GM18502 (cell line): ENCODE results near the gene PLXNA4.

ENCODE experiments used
- ATAC-seq: cut with Tn5 transposase; IDR thresholded peaks from one replicate; pipeline ENCODE4 v1.9.1; 2021; ENCODE audit warnings: mild to moderate bottlenecking; ENCODE audit not compliant: unreplicated experiment, poor library complexity

Gene PLXNA4

DNA sequence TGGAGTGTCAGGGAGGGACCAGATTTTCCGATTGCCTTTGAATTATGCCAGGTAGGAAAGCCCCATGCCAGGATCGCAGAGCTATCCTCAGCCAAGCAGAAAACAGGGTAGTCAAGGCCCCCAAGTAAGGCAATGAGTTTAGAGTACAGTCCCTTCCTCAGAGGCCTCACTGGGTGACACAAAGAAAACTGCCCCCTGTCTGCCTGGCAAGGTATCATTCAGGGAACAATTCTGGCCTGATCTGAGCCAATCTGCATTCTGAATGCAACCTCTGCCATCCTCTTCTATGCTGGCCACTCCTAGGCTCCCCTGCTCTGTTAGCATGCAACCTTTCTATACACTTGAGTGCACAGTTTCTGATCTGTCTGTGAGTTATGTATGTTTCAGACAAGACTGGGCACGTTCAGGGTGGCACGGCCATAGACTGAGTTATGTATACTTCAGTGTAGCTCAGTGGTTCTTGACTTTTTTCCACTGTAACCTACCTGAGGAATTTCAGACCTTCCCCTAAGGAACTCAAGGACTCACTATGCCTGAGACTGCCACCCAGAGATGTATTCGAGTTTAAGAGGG is 336.8 kb downstream of the PLXNA4 start:
- ATAC-seq: no peak

DNA sequence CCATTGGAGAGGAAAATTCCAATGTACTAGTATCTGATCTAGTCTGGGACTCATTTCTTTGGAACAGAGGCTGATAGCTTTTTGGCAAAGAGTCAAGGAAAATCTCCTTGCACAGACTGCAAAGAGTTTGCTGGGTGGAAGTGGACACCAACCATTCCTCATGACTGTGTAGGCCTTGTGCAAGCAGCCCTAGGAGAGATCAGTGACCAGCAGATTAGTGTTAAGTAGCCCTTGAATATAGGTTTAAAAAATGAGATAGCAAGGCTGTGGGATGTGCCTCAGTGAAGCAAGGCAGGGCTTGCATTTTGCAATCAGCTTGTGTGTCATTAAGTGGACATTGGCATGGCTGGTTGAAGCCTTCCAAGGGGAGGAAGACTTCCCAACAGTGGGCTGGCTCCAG is 341.6 kb downstream of the PLXNA4 start:
- ATAC-seq: no peak

DNA sequence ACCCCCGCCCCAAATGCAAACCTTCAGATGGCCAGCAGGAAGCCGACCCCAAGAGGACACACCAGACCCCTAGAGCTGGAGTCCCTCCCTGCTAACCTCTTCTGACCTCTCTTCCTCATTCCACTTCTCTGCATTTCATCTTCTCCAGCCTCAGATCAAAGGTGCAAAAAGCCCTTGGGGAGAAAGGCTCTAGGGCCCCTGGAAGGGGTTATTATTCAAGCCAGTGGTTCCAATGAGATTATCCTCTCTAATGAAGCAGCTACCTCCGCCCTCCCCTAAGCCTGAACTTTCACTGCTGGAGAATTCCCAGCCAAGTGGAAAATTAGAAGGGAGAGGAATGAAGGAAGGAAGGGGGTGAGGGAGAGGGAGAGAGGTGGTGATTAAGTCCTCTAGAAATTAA is 343.9 kb downstream of the PLXNA4 start:
- ATAC-seq: no peak

- no peak for ATAC-seq
Observed at GRCh38 chr7:132230462-132230861, 345.8 kb downstream of the PLXNA4 start.

GRCh38 chr7:132228240-132228639 is 348.0 kb downstream of the PLXNA4 start:
- no peak for ATAC-seq

DNA sequence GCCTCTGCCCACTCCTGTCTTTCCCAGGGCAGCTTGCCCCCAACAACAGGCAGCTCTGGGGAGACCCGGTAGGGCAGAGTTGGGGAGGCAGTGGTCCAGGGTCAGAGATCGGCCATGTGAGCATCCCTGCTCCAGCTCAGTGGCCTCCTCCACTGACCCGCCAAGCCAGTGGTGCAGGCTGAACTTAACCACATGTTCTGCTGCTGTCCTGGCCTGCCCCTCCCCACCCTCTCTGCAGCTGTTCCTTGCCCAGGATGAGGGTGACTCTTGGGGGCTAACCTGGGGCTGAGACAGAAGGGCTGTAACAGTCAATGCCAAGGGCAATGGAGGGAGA is 349.3 kb downstream of the PLXNA4 start:
- ATAC-seq: no peak

DNA sequence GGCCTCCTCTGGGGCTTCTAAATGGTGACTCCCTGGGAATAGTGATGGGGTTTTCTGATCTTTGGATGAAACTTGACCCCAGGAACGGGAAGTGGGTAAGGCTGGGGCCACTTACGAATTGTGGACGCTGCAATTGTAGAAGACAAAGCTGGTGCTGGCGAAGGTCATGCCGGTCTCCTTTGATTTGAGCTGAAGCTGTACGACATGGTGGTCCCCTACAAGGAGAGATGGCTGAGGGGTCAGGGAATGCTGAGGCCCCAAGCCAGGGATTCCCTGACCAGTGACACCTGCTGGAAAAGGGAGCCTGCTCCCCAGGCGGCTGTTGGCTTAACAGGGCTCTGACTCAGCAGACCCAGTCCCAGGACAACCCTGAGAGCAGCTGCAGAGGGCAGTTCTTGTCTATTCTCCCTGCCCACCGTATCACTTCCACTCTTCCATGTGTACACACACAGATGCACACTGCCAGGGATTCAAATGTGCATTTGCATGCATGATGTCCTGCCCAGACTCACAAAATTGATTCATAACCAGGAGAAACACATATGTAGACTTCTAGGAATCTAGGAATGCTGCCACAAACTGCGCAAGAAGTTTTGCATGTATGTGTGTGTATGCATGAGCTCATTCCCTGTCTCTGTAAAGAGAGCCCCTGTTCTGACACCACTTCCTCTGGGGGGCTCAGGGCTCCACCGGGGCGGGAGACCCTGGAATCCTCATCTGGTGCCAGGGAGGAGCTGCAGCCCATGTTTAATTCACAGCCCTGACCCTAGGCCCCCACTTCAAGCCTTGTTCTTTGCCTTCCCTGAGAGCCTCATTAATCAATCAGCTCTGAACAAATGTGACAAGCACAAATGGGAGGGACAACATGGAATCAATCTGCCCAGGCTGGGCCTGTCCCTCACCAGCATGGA is 350.0 kb downstream of the PLXNA4 start:
- ATAC-seq: no peak

GRCh38 chr7:132225216-132226030 is 350.8 kb downstream of the PLXNA4 start:
- no peak for ATAC-seq

- ATAC-seq: no peak
Observed at GRCh38 chr7:132221356-132221755, 354.9 kb downstream of the PLXNA4 start.

- ATAC-seq: no peak
Observed at GRCh38 chr7:132220060-132220459, 356.2 kb downstream of the PLXNA4 start.

DNA sequence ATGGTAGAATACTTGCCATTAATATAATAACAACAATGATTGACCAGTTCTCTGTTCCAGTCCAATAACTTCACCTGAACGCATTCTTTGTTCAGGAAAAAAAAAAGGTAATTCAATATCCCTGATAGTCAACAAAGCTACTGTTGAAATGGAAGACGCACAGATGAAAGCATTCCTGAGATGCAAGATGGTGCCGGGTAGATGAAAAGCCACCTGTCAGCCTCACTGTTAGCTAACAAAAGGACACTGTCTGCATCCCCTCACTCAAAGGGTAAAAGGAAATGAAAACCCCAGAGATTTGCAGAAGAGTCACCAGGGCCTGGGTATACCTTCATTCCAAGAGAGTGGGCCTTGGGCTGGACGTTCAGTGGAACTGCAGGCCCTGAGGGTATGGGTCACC is 357.4 kb downstream of the PLXNA4 start:
- no peak for ATAC-seq

DNA sequence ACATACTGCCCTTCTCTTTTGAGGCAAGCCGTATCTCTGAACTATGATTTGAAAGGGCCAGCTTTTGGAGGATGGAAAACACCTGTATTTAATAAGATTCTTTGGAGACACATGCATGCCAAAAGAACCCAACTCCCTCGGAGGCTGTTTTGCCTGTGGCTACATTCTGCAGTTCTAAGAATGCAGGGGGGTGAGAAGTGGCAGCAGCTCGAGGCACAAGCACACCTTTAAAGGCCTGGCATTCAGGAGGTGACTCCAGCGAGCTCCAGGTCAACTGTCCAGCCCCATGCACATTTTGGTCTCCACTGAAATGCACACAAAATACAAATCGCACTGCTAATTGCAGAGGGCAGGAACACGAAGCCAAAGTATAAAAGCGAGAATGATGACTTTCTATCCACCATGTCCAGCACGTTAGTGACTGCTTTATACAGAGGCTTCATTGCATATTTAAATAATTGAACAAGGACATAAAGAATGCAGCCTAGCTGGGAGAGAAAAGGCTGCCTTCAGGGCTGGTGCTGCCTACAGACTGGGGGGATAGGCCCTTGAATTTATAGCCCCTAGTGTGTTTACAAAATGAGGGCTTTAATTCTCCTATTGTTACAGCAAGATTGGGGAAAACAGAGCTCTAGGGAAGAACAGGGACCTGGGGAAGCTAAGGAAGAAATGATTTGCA is 359.3 kb downstream of the PLXNA4 start:
- no peak for ATAC-seq

GRCh38 chr7:132214452-132214851 is 361.8 kb downstream of the PLXNA4 start:
- ATAC-seq: no peak

DNA sequence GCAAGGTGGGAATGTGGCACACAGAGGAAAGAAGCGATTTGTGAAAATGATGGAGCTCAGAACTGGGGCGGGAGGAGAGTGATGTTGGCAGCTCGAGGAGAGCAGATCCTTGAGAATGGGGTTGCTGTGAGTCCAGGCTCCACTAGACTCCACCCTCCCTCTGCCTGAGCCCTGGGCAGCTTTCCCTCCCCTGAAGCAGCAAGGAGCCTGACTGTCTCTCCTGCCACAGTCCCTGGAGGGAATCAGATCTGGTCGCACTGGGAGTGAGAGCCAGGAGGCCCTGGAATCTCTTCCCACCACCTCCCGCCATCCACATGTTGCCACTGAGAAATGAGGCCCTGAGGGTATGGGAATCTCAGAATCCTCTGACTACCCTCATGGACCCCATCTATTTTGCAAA is 362.7 kb downstream of the PLXNA4 start:
- ATAC-seq: no peak

DNA sequence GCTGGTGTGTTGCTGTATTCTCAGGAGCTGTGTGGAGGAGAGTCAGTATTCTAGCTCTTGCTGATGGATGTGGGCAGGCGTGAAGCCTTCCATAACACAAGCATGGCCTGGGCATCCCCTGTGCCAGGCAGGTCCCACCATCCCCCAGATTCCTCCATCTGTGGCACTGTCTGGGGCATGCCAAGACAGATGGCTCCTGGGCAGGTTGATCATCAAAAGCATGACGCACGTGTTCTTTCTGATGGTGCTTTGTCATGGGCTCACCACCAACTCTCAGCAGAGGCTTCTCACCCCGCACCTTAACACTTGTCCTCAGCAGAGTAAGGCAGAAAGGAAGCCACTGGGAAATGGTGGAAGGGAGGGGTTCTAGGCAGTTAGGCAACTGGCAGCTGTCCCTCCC is 364.3 kb downstream of the PLXNA4 start:
- no peak for ATAC-seq

GRCh38 chr7:132210821-132211220 is 365.4 kb downstream of the PLXNA4 start:
- ATAC-seq: no peak

DNA sequence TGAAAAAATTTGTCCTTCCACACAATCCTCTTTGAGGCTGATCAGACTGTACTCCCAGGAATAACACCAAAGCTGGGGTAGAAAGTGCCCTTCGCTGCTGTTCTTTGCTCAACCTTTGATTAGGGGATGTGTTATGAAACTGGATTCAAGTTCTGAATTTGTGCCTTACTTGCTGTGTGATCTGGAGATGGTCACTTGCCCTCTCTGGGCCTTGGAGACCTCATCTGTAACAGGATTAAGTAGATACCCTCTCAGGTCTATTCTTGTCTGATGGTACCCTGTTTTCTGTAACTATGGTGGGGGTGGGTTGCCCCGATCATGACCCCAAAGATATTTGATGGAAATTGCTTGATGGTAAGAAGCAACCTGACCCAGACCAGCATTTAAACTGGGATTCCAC is 368.5 kb downstream of the PLXNA4 start:
- ATAC-seq: no peak

DNA sequence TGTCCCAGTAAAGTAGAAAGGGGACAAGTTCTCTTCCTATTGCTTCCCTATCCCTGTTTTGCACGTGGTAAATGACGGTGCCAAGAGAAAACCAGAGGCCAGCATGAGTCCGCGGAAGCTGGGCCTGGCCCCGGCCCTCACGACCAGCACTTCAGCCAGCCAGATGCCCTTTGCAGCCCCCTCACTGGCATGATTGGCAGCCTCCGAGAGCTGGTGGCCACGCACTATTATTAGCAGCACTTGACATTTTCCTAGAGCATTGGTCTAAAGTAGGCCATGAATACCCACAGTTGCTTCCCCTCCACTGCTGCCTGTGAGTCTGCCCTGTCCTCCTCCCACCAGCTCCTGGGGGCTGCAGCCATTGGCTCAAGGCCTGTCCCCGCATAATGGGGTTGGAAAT is 369.1 kb downstream of the PLXNA4 start:
- ATAC-seq: no peak

GRCh38 chr7:132206594-132206993 is 369.7 kb downstream of the PLXNA4 start:
- ATAC-seq: no peak

DNA sequence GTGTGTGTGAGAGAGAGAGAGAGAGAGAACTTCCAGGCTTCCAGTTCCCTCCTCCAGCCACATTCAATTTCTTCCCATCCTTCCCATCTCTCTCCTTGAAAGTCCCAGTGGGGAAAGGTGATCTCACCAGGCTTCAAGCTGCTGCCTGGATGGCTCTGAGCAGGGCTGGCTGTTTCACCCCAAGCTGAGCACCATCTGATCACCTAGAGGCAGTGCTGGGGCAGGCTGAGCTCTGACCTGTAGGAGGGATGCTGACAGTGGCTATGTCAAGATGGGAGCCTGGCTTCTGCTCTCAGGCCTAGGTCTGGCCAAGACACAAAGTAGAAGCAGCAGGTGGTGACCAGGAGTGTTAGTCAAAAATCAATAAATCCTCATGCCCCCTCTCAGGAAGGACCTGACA is 370.8 kb downstream of the PLXNA4 start:
- no peak for ATAC-seq

GRCh38 chr7:132203021-132203420 is 373.2 kb downstream of the PLXNA4 start:
- ATAC-seq: no peak
